GM18505 (cell line): ENCODE results near the gene SOBP.

ENCODE experiments used
- ATAC-seq: cut with Tn5 transposase; IDR thresholded peaks from one replicate; pipeline ENCODE4 v1.9.1; 2021; ENCODE audit not compliant: unreplicated experiment
- POLR2A ChIP-seq: IDR thresholded peaks from 4 replicates; pipeline ENCODE4 v1.6.1; 2011; ENCODE audit warnings: borderline replicate concordance; ENCODE audit not compliant: insufficient read depth, insufficient read length; ENCODE audit errors: extremely low read depth

Gene SOBP

DNA sequence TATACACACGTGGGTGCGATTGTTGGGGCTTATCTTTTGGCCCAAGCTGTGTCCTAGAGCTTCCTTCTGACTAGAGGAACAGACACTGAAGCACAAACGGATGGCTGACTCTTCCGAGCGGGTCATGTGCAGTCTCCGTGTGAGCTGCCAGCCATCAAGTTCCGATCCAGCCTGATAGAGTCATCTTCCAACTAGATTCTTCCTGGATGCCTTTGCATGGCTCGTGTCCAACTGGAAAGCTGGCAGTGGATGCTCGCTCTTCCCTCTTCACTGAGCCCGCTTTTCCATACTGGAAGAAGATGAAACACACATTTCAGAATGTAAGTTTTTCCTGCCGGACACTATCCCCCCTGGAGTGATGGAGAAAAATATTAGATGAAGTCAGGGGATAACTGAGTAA, 186.1 kb downstream of the SOBP start:
- no peak for TF ChIP-seq POLR2A
- ATAC-seq = no peak

DNA sequence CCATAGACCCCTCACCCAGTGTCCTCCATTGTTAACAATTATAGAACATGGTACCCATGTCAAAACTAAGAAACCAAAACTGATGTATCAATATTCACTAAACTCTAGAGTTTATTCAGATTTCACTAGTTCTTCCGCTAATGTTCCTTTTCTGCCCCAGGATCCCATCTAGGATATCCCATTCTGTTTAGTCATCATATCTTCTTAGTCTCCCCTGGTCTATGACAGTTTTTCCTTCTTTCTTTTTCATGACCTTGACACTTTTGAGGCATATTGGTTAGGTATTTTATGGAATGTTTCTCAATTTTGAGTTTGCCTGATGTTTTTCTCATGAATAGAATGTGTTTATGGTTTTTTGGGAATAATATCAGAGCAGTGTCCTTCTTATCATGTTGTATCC, 187.5 kb downstream of the SOBP start:
- no peak for TF ChIP-seq POLR2A
- ATAC-seq = no peak

DNA sequence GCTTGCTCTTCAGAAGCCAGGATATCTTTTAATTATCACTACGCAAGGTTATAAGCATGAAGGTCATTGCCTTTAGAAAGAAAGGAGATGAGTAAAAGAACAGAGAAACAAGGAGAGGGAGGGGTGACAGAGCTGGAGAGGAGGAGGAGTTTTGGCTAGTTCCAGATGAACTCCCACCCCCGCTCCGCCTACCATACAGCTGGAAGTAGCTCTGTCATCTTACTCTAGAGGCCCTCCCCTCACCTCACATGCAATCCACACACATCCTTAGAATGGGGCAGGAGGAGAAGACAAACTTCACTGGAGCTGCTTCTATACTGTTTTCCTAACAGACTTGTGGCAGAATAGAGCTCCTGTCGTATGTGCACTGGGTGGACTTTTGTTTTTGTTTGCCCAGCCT, 189.5 kb downstream of the SOBP start:
- ATAC-seq = no peak
- TF ChIP-seq POLR2A = no peak

DNA sequence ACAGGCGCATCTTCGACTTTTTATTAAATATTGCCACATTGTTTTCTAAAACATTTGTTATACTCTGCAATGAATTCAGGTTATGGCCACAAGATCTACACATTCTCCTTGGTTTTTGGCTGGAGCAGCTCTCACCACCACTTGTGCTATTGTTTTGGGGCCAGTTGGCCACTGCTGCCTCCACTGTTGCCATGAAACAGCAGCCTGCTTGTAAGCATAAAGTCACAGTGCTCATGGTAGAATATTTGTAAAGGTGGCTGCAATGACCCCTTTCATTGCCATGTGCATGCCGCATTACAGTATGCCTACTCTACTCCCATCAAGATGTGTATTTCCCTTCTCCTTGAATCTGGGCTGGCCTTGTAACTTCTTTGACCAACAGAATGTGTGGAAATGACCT, 192.8 kb downstream of the SOBP start:
- no peak for ATAC-seq
- no peak for TF ChIP-seq POLR2A

DNA sequence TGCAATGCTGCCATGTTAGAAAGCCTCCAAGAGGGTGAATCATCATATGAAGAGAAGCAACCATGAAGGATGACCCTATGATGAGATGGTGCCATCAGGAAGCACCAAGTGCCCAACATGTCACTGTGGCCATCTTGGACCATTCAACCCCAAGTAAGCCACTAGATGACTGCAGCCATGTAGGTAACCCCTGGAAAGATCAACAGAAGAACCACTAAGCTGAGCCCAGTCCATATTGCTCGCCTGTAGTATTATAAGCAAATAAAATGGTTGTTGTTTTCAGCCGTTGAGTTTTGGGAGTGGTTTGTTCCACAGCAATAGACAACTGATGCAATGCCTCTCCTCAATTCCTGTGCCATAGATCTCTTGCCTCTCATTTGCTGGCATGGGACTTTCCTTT, 193.3 kb downstream of the SOBP start:
- TF ChIP-seq POLR2A = no peak
- ATAC-seq = no peak

DNA sequence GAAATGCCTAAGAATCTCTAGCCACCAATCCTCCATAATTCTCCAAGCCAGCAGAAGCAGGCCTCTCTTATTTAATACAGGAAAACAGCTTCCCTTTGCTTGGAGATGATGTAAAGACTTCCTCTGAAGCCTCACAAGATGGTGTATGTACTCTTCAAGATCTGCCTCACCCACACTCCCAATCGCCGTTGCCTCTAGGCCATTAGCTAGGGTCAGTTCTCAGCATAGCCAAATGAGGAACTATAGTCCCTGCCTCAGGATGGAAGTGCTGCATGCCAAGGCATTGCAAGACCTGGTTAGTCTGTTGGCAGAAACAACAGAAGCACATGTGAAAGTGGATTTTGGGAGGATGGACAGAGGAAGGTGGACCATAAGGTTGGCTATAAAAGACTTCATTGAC, 195.1 kb downstream of the SOBP start:
- TF ChIP-seq POLR2A = no peak
- no peak for ATAC-seq

DNA sequence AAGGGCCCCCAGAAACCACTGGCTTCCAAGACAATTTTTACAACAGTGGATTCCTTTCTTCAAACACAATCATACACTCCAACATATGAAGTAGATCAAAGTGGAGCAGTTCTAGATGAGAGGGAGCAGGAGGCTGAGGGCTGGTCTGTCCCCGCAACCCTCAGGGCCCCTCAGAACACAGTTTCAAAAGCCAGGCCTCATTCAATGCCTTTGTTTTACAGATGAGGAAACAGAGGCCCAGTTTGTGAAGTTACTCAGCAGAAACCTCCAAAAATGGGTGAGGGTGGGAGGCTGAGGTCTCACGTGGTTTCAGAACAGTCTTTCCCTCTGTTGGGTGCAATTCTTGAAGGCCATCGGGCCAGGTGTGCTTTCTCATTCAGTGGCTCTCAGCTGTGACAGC, 199.3 kb downstream of the SOBP start:
- TF ChIP-seq POLR2A = no peak
- no peak for ATAC-seq

DNA sequence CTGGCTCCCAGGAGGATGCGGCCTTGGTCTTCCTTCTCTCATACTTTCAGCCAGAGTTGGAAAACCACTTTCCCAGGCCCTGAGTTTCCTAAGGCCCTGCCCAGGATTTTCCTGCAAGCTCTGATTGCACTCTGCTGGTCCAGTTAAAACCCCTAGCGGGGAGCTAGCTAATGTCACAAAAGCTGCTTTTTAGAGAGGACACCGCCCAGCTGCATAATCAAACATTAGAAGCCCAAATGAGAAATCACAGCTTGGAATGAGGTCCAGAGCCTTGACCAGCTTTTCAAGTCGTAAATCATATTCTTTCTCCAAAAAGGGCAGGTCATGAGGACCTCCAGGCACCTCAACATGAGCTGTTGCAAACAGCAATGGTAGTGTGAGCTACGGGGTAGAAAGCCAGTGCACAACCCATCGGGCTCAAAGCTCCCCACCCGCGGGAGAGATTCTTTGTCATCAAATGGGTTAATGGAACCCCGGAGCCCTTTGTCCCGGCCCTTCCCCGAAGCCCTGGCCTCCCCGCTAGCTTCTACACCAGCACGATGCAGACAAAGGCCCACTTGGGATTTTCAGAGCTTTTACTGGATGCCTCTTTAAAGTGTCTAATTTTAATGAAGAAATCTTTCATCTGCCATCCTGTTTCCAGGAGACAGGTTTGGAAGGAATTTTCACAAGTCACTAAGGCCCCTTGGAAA, 200.2 kb downstream of the SOBP start:
- no peak for ATAC-seq
- no peak for TF ChIP-seq POLR2A

DNA sequence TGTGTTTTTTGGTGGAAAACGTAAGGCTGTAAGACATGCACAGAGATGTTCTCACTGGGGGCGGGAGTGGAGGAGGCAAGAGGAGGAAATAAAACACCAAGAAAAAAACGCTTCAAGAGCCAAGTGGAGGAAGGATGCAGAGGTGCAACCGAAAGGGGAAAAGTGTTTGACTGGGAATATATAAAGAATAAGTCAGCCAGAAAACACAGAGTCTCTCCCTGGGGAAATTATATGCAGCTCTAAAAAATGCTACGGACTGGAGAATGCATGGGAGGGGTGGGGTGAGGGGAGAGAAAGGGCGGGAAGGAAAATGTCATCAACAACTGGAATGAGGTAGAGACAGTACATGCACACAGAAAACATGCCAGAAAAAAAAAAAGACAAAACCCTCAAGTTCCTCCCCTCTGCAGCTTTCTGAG, 200.7 kb downstream of the SOBP start:
- no peak for ATAC-seq

DNA sequence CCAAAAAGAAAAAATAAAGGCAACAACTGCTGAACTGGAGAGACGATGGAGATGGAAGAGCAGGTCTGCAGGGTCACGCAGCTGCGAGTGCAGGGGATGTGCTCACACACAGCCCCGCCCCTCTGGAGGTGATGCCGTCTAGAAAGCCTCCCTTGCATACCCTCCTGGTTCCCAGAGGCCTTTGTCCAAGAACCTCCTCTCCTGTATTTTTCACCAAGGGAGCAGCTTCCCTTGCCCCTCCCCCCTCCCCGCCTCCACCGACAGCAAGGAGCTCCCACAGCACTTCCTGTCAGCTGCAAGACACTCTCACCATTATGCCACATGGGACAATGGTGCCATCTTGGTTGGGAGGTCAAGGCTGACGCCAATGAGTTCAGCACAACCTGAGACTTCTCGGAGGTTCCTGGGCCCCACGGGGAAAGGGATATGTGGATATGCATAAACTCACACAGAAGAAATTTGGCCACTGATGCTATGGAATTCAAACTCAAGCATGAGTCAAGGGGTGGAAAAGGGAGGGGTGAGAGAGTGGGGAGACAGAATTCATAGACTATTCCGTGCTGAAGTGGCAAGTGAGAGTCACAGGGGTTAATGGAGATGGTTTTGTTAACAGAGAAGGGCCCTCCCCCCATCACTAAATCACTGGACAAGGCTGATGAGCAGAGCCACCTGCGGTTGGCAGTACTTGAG, 201.3 kb downstream of the SOBP start:
- ATAC-seq = no peak
- TF ChIP-seq POLR2A = no peak

More for the DNA sequence above, 200.7 kb downstream of the SOBP start:
- TF ChIP-seq POLR2A = no peak

DNA sequence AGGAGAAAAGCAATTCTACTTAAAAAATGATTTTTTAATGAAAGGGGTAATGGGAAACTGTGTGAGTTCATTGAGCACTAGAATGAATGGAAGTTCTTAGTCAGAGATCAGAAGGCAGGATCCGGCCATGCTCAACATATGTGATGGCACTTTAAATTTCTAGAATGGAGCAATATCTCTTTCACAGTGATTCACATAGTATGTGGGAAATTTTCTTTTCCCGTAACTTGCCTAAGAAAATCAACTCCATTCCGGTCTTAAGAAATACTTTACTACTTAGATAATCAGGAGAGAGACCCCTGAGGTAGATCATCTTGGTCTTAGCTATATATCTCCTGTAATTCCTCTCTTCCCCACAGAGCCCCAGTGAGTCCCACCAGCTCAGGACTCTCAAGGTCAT, 202.4 kb downstream of the SOBP start:
- TF ChIP-seq POLR2A = no peak
- no peak for ATAC-seq

DNA sequence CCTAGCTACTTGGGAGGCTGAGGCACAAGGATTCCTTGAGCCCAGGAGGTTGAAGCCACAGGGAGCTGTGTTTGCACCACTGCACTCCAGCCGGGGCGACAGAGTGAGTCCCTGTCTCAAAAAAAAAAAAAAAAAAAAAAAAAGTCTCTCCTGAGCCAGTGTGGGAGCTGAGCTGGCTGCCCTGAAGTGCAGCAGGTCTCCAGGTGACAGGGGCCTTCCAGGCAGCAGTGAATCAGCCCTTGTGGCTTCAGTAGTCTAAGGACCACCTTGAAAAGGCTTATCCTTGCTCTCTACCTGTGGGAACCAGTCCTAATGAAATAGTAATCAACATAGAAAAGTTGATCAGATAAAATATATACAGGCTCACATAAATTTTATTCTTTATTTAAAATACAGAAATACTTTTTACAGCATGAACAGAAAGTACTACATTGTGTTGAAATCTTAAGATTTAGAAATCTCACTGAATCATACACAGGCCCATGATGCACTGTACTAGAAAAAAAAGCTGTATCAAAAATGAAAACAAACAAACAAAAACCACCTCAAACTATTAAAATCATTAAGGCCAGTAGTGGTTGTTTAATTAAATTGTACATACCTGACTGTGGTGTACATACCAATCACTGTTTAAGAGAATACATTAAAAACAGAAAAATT, 205.3 kb downstream of the SOBP start:
- ATAC-seq = no peak
- TF ChIP-seq POLR2A = no peak

DNA sequence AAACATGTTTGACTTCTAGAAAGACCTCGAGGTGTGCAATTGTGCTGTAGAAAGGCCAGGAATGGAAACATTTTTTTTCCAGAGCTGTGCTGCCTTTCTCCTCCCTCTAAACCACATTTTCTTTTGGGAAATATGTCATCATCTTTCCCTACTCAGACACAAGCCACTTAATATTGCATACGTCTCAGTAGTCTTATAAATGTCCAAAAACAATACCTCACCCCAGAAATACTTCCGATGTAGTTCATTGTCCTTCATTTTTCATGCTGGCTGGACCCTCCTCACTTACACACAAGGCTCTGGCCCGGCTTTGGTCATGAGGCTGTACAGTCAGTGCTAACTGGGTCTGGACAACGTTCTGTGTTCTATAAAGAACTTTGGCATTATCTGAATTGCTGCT, 207.8 kb downstream of the SOBP start:
- TF ChIP-seq POLR2A = no peak
- ATAC-seq = no peak

DNA sequence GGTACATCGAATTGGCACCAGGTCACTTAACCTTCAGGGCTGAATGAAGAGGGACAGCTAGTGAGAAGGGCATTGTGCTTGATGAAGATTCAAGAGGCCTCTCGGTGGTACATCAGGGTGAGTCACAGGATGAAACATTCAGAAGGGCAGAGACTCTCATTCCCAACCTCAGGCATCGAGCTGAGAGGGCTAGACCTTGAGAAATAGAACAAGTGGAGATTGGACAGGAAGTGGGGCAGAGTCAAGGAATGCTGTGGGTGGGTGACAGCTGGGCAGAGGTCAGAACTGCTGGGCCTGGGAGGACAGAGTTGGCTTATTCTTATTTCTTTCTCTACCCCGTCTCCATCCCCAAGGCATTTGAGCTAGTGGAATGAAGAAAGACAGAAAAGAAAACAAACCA, 208.2 kb downstream of the SOBP start:
- no peak for ATAC-seq

More for the DNA sequence above, 208.2 kb downstream of the SOBP start:
- TF ChIP-seq POLR2A = no peak
